GM18861 (cell line): Measurements from ENCODE around the gene NDUFB3.
"Not testable (repeated sequence)": the region's sequence is repeated elsewhere in the genome, so short reads cannot be mapped to it uniquely, and the experiment has no call there.

Source experiments
- ATAC-seq: cut with Tn5 transposase; IDR thresholded peaks from one replicate; pipeline ENCODE4 v1.9.1; 2021; ENCODE audit not compliant: unreplicated experiment

Gene NDUFB3

DNA sequence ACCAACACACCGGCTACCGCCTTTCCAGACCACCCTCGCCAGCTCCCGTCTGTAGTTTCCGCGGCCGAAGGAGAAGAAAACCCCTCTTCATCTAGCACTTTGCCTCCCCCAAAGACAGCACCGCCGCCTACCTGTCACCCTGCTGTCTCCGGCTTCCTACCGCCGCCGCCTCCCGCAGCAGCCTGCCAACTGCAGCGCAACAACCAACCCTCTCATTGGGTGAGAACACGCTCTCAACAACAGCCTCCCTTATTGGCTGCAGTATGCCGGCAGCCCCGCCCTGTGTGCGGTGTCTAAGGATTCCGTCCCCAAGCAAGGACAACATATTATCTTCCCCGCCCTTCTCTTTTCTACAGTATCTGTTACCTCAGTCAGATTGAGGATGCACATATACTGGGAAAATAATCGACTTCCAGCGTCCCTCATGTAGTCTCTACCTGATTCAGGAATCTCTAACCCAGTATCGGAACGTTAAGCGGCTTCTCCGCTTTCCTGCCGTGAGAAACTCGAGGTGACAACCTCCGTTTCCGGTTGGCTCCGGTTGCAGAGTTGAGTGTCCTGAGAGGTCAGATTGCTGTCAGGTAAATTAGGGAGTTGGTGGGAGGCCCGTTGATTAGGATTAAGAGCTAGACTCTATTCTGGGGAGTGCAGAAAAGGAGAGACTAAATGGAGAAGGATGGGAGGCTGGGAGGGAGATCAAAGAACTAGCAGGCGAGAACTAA is at the start of gene NDUFB3, which contains the start of gene HYCC2:
Gene NDUFB3 (plus strand): TSS at position 523 of the 722 bp plus-strand sequence. CDS start 6,882 bp downstream, outside the sequence.
Gene HYCC2 (minus strand): TSS at position 193 of the 722 bp plus-strand sequence. CDS start 47,662 bp downstream, outside the sequence.
- ATAC-seq = peak; percentile 94

DNA sequence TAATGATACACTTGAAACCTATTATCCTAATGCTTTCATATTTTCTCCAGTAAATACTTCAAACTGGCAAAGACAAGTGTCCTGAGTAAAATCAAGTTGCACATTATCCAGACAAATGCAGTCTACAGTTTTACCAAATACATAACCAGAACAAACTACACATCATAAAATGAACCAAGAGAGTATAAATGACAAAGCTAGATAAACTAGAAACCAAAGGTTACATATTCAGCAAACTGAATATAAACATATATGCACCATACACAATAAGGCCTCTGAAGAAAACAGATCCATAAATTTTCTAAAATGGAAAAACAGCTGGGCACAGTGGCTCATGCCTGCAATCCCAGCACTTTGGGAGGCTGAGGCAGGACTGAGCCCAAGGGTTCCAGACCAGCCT is 47.3 kb upstream of the NDUFB3 start:
- no peak for ATAC-seq

DNA sequence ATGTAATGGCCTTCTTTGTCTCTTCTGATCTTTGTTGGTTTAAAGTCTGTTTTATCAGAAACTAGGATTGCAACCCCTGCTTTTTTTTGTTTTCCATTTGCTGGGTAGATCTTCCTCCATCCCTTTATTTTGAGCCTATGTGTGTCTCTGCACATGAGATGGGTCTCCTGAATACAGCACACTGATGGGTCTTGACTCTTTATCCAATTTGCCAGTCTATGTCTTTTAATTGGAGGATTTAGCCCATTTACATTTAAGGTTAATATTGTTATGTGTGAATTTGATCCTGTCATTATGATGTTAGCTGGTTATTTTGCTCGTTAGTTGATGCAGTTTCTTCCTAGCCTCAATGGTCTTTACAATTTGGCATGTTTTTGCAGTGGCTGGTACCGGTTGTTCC is 37.4 kb upstream of the NDUFB3 start:
- ATAC-seq = not testable (repeated sequence)

DNA sequence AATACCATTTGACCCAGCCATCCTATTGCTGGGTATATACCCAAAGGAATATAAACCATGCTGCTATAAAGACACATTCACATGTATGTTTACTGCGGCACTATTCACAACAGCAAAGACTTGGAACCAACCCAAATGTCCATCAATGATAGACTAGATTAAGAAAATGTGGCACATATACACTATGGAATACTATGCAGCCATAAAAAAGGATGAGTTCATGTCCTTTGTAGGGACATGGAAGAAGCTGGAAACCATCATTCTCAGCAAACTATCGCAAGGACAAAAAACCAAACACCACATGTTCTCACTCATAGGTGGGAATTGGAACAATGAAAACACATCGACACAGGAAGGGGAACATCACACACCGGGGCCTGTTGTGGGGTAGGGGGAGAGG is 33.4 kb upstream of the NDUFB3 start:
- ATAC-seq = not testable (repeated sequence)

DNA sequence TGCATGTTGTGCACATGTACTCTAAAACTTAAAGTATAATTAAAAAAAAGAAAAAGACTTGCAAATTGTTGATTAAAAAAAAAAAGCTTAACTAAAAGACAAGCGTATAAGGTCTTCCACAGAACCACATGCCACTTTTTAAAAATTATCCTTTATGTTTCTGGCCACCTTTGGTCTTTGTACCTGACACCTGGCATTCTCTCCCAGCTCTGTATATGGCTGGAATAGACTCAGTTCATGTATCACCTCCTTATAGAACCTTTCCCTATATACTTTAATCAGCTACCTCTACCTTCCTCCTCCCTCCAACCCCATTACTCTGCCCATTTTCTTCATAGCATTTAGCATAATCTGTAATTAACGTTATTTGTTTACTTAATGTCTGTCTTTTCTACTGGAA is 32.9 kb upstream of the NDUFB3 start:
- ATAC-seq = no peak

DNA sequence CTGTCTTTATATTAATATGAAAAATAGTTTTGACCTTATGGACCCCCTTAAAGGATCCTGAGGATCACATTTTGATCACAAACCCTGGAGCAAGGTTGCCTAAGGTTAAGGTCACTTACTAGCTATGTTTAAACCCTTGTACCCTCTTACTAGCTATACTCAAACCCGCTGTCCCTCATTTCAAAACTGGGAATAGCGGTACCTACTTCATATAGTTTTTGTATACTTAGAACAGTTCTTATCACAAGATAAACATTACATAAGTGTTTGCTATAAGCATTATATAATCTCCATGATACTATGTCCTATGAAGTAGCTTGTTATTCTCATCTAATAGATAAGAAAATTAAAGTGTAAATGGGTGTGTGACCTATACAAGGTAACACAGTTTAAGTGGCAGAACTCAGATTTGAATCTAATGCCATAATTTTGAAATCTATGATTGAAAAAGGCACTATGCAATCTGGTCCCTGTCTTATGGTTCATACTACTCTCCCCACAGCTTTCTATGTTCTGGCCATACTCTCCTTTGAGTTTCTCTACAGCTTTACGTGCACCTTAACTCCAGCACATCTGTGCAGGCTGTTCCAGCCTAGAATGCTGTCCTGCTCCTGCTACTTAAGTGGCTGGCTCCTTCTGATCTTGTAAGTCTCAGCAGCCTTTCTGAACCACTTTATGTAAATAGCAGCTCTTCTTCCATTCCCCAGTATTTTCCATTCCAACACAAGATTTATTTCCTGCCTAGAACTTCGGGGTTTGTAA is 30.8 kb upstream of the NDUFB3 start:
- no peak for ATAC-seq

DNA sequence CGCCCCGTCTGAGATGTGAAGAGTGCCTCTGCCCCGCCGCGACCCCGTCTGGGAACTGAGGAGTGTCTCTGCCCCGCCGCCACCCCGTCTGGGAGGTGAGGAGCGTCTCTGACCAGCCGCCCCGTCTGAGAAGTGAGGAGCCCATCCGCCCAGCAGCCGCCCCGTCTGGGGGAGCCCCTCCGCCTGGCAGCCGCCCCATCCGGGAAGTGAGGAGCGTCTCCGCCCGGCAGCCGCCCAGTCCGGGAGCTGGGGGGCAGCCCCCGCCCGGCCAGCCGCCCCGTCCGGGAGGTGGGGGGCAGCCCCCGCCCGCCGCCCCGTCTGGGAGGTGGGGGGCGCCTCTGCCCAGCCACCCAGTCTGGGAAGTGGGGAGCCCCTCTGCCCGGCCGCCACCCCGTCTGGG is 29.4 kb upstream of the NDUFB3 start:
- ATAC-seq = not testable (repeated sequence)

DNA sequence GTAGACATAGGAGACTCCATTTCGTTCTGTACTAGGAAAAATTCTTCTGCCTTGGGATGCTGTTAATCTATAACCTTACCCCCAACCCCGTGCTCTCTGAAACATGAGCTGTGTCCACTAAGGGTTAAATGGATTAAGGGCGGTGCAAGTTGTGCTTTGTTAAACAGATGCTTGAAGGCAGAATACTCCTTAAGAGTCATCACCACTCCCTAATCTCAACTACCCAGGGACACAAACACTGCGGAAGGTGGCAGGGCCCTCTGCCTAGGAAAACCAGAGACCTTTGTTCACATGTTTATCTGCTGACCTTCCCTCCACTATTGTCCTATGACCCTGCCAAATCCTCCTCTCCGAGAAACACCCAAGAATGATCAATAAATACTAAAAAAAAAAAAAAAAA is 28.8 kb upstream of the NDUFB3 start:
- not testable (repeated sequence) for ATAC-seq

DNA sequence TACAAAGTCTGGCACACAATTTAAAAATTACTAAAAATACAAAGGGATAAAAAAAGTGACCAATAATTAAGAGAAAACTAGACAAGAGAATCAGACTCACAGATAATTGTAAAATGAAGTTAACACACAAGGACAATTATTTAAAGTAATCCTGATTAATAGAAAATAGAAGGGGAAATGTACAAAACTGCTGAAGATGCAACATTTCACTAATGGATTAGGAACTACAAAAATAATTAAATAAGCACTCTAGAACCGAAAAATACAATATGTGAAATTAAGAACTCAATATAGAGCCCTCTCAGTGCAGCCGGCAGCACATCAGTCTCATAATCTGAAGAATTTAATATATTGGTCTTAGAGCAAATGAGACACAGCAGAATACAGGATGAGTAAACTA is 24.9 kb upstream of the NDUFB3 start:
- ATAC-seq = no peak

DNA sequence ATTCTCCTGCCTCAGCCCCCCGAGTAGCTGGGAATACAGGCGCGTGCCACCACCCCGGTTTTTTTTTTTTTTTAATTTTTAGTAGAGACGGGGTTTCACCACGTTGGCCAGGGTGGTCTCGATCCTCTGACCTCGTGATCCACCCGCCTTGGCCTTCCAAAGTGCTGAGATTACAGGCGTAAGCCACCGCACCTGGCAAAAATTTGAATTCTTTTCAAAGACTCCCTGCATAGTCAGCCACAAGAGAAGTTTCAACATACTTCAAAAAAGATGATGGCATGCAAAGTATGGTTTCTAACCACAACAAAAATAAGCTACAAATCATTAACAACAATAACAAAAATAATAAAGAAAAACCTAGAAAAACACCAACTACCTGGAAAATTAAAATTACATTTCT is 22.3 kb upstream of the NDUFB3 start:
- ATAC-seq = no peak

DNA sequence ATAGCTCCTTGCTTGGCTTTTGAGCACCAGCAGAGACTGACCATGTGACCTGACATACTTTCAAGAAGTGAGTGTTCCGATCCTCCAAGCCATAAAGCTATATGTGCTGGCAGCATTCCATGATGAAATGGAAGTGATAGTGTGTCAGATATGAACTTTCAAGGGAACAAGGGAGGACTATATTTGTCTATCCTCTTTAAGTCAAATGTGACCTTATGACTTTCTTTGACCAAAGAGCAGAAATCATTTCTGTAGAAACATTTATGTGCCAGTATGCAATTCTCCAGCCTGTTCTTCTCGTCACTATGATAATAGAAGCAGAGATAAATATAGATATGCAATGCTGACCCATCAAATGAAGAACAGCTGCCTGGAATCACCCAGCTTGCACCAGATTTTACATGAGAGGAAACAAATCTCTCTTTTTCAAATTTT is 14.7 kb upstream of the NDUFB3 start:
- no peak for ATAC-seq

DNA sequence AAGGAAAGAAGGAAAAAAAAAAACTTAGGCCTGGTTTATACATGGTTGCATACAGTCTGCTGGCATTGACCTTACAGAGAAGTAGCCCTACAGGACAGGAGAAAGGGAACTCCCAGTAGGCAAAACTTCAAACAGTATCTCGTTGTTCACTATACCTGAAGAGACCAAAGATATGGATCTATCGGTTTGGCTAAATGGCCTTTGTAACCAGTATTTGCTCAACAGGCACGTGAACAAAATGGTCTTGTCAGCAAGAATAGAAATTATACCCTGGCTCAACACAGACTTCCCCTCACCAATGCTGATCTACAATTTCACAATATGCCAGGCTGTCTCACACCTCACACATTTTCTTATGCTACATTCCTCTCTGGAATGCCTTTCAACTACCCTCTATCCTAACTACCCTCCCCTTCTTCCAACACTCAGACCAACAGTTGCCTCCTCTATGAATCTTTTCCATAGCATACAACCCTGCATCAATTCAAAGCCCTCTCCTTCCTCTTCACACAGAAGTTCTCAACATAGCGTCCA is 14.0 kb upstream of the NDUFB3 start:
- no peak for ATAC-seq

DNA sequence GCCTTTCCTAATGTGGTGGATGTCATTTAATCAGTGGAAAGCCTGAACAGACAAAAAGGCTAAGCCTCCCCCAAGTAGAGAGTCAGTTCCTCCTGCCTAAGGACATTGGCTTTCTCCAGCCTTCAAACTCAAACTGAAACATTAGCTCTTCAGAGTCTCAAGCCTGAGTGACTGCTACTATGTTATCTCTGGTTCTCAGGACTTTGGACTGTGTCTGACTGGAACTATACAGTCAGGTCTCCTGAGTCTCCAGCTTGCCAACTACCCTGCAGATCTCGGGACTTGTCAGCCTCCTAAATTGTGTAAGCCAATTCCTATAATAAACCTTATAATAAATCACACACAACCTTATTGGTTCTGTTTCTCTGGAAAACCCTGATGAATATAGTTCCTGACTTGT is 12.9 kb upstream of the NDUFB3 start:
- ATAC-seq = no peak

DNA sequence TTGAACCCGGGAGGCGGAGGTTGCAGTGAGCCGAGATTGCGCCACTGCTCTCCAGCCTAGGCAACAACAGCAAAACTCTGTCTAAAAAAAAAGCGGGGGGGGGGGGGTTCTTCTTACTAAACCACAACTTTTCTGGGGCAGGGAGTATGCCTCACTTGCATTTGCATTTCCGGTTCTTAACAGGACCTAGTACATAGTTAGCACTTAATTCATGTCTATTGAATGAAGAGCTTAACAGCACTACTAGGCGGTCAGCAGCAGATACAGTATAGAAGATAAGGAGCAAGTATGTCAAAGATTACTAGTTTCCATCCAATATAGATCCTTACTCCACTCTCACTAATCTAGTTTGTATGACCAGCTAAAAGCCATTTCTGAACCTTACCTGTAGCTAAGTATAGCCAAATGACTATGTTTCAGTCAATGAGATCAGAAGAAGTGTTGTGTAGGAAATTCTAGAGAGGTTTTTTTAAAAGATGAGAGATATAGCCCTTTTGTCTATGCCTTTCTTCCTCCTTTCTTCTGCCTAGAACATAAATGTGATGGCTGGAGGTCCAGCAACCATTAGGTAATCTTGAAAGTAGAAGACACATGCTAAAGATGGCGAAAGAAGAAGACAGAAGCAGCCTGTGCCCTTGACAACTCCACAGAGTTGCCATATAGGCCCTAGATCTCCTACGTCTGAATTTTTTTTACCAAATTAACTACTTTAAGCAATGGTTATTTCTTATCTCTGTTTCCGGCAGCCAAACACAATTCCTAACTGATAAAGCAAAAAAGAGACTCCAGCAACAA is 11.6 kb upstream of the NDUFB3 start:
- ATAC-seq = no peak

DNA sequence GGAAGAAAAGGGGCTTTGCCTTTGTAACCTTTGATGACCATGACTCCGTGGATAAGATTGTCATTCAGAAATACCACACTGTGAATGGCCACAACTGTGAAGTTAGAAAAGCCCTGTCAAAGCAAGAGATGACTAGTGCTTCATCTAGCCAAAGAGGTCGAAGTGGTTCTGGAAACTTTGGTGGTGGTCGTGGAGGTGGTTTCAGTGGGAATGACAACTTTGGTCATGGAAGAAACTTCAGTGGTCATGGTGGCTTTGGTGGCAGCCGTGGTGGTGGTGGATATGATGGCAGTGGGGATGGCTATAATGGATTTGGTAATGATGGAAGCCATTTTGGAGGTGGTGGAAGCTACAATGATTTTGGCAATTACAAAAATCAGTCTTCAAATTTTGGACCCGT is 8.3 kb upstream of the NDUFB3 start:
- ATAC-seq = not testable (repeated sequence)

DNA sequence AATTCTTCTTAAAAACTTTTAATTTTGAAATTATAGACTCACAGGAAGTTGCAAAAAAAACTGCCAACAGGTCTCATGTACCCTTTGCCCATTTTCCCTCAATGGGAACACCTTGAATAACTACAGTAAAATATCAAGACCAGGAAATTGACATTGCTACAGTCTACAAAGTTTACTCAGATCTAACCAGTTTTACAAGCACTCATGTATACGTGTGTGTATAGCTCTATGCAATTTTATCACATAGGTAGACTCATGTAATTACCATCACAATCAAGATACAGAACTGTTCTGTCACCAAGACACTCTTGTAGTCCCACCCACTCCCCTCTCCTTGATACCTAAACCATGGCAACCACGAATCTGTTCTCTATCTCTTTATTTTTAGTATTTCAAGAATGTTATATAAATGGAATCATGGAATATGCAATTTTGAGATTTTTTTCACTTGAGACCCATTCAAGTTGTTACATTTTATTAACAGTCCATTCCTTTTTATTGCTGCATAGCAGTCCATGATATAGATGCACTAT is 6.9 kb upstream of the NDUFB3 start:
- ATAC-seq = no peak

DNA sequence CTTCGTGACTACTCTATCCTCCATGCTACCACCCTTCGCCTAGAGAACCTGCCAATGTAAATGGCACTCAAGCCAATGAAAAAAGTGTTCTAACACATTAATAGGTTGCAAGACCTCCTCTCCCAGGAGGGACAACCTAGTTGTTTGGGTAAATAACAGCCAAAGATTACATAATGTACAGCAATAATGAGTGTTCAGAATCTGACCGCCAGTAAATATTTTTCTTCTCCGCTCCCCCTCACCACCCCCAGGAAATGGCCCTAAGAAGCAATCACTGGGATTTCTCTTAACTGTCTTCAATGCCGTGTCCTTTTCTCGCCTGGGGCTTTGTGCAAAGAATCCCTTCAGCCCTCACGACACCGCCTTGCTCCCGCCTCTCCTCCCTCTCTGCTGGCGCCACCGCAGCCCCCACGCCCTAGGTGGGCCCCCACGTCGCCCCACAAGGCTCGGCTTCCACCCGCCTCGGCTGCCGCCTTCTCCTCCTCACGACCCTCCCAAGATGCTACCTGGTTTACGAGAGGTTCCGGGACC is 788 bp upstream of the NDUFB3 start:
- peak; percentile 5 for ATAC-seq

DNA sequence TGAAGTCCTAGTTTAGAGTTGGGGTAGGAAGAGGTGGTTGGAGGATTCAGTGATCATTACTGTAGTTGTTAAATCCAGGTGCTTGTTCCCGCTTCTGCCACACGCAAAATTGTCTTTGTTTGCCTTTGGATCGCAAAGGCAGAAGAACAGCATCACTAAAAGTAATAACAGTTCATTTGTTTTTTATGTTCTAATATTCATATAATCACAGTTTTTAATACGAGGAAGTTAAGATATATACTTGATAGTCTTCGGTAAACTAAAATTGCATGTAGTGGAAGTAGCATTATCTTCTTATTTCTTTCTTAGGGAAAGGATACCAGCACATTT is 365 bp downstream of the NDUFB3 start:
- ATAC-seq = no peak

DNA sequence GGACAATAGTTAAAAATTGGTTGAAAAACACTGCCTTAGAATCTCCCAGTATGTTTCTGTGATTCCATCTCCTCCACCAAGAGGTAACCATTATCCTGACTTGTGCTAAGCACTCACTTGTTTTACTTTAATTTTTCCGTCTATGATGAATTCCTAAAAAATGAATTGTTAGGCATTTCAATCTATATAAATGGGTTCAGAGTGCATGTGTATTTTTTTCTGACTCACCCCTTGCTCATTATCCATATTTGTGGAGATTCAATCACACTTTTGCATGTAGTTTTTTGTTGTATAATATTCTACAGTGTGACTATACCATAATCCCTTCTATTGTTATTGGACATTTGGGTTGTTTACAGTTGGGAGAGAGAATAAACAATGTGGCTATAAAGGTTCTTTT is 1.3 kb downstream of the NDUFB3 start:
- ATAC-seq = no peak

DNA sequence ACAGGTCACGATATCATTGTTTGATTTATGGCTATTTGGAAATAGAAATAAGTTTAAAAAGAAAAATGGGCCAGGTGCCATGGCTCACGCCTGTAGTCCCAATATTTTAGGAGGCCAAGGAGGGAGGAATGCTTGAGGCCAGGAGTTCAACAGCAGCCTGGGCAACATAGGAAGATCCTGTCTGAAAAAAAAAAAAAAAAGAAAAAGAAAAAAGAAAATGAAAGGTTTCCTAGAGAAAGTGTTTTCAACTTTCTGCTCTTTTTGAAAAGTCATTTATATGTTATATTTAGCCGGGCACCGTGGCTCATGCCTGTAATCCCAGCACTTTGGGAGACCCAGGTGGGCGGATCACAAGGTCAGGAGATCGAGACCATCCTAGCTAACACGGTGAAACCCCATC is 3.2 kb downstream of the NDUFB3 start:
- no peak for ATAC-seq

DNA sequence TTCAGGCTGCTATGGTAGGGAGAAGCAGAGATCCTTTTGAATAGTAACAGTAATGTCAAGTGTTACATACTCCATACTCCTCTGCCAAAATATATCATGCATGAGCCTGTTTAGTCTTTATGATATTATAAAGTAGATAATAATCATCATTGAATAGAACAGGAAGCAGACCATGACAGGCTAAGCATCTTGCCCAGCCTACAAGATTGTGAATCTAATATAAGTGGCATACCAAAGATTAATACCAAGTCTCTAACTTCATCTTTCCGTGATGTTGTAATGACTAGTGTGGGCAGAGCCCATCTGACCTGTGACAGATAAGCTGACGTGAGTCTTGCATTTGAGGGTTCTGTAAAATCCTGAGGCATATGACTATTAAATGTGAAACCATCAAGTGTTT is 13.1 kb downstream of the NDUFB3 start:
- ATAC-seq = no peak
